Thoracic aorta endothelial cell (primary cell): ENCODE measurements around the gene SUPT20H. TPM values are rescaled to one million over a fixed set of nuclear protein-coding genes. Genes with fewer than 3 reads are reported as not detected.

ENCODE experiments used
- total RNA-seq: library from RNA; depleted of rRNA; stranded (reverse); fragments of >200 nt; gene quantifications from 2 replicates; pipeline ENCODE4 v1.2.3, GENCODE V29; 2012

SUPT20H gene
- total RNA-seq: 101 and 104 TPM in 2 replicates

GRCh38 chr13:37058910-37059847, at the start of gene SUPT20H:
SUPT20H (minus strand) TSS chr13:37059688; CDS start chr13:37051490, 8,198 bp downstream.

DNA sequence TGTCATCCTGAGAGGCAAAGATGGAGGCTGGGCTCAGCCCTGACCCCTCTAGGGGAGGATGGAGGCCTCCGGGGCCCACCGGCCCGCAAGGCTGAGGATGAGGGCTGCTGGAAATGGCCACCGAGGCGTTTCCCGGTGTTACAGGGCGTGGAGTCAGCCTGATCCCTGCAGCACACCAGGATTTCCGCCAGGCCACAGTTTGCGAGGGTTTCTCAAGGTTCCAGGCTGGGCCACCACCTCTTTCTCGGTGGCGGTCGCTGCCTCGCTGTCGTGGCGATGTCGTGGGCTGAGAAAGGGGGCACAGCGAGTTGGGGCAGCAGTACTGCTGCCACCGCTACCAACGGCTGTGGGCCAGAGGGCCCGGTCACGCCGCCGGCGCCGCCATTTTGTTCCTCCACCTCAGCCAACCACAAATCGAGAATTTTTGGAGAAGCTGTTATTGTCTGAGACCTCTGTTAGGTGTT, 45.8 kb upstream of the SUPT20H start, which contains the start of gene CSNK1A1L:
Gene CSNK1A1L, minus strand, starts transcription at position 414 of the 464 bp plus-strand sequence. Its CDS starts 408 bp downstream, at position 6.

DNA sequence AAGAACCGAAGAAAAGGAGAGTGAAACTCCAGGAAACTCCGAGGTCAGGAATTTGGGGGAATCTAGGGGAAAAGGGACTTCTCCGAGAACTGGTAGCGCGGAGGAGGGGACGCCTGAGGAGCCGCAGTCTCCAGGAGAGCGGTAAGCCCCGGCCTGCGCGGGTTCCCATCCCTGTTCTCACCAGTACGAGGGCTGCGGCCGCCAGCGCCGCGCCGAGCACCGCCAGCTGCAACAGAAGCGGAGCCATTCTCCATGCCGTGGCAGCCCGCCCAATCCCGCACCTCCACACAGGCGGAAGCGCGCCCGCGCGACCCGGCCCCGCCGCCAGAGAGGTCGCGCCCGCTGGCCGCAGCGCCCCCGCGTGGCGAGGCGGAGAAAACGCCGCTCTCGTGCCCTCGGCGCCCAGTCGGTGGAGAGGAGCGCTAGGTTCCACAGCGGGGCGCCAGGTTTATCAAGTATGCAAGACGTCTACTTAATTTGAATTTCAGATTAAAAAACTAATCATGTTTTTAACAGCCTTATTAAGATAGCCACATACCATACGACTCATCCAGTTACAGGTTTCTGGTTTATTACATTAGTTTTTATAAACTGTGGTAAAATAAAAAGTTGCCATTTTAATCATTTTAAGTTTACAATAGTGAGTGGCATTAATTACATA, 60.3 kb downstream of the SUPT20H start, which contains the start of gene ALG5:
Gene ALG5, minus strand, starts transcription at position 287 of the 661 bp plus-strand sequence. Its CDS starts 40 bp downstream, at position 247.

Other genes with a start within 250 kb of the SUPT20H start
- gene RFXAP, start 240.5 kb downstream of the SUPT20H start, total RNA-seq: 4.2 and 4.5 TPM in 2 replicates
- 8.1 and 8.3 TPM in 2 replicates for gene SMAD9, start 139.4 kb downstream of the SUPT20H start, total RNA-seq
- 33.1 and 37.3 TPM in 2 replicates for gene ALG5, start 60.3 kb downstream of the SUPT20H start, total RNA-seq
- 75.5 and 85.1 TPM in 2 replicates for gene EXOSC8, start 58.9 kb downstream of the SUPT20H start, total RNA-seq
- not detected in 2 replicates for gene CSNK1A1L, start 46.0 kb upstream of the SUPT20H start, total RNA-seq